GM12865 (cell line): Measurements from ENCODE around the gene RGS17.

Experiments used
- DNase-seq: peaks from one replicate; pipeline ENCODE4 v3.0.0; 2010; ENCODE audit warnings: low read depth
- H3K4me3 ChIP-seq: 2 replicates; pipeline ENCODE4 v1.5.1; 2011; ENCODE audit warnings: mild to moderate bottlenecking, low read depth, low read length, control low read depth
- TF ChIP-seq, protein P1 (sequence below): IDR thresholded peaks from 2 replicates; pipeline ENCODE4 v1.5.1; 2011; ENCODE audit warnings: low read length, control low read depth, low read depth, inconsistent platforms; ENCODE audit not compliant: insufficient read depth; ENCODE audit errors: missing control alignments

RGS17 gene

DNA sequence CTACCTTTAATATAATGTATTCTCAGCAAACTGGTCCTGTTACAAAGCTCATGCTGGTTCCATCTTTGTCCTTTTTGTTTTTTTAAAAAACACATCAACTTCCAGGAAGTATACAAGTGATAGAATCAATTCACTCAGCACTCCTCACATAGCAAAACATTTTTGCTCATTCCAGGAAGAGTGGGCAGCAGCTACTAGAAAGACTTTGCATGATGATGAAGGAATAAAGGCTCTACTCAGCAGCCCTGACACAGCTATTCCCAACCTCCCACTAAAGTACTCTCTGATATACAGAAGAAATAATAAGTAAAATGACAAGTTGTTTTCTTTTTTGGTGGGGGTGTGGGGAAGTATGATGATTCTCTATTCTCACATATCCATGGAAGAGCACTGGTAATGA is 61.2 kb downstream of the RGS17 start:
- DNase-seq: no peak
- no peak overlapping the region for H3K4me3 ChIP-seq
- TF ChIP-seq, protein P1, sequence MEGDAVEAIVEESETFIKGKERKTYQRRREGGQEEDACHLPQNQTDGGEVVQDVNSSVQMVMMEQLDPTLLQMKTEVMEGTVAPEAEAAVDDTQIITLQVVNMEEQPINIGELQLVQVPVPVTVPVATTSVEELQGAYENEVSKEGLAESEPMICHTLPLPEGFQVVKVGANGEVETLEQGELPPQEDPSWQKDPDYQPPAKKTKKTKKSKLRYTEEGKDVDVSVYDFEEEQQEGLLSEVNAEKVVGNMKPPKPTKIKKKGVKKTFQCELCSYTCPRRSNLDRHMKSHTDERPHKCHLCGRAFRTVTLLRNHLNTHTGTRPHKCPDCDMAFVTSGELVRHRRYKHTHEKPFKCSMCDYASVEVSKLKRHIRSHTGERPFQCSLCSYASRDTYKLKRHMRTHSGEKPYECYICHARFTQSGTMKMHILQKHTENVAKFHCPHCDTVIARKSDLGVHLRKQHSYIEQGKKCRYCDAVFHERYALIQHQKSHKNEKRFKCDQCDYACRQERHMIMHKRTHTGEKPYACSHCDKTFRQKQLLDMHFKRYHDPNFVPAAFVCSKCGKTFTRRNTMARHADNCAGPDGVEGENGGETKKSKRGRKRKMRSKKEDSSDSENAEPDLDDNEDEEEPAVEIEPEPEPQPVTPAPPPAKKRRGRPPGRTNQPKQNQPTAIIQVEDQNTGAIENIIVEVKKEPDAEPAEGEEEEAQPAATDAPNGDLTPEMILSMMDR: no peak

DNA sequence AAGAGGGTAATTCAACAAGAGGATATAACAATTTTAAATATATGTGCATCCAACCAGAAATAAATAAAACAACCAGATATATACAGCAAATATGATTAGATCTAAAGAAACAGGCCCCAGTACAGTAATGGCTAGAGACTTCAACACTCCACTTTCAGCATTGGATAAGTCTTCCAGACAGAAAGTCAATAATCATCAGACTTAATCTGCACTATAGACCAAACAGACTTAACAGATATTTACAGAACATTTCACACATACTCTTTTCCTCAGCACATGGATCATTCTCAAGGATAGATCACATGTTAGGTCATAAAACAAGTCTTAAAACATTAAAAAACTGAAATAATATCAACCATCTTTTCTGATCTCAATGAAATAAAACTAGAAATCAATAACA is 65.9 kb downstream of the RGS17 start:
- no peak overlapping the region for H3K4me3 ChIP-seq
- TF ChIP-seq, protein P1: no peak
- no peak for DNase-seq

DNA sequence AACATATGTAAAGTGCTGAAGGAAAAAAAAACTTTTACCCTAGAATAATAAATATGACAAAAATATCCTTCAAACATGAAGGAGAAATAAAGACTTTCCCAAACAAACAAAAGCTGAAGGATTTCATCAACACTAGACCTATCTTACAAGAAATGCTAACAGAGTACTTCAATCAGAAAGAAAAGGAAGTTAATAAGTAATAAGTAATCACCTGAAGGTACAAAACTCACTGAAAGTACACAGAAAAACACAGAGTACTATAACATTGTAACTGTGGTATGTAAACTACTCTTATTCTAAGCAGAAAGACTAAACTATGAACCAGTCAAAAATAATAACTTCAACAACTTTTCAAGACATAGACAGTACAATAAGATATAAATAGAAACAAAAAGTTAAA is 67.1 kb downstream of the RGS17 start:
- no peak overlapping the region for H3K4me3 ChIP-seq
- TF ChIP-seq, protein P1: no peak
- DNase-seq: no peak

DNA sequence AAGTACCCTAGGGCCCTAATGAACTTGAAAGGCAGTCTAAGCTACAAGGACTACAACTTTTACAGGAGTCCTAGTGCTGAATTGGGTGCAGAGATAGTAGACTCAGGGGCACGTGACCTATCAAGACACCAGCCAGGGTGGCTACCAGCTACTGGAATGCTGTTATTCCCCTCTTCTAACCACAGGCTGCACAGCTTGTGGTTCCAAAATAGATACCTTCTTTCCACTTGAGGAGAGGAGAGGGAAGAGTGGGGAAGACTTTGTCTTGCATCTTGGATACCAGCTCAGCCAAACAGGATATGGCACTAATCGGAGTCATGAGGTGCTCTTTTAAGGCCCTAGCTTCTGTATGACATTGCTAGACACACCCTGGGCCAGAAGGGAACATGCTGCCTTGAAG is 68.6 kb downstream of the RGS17 start:
- TF ChIP-seq, protein P1: no peak
- no peak for DNase-seq
- no peak overlapping the region for H3K4me3 ChIP-seq

DNA sequence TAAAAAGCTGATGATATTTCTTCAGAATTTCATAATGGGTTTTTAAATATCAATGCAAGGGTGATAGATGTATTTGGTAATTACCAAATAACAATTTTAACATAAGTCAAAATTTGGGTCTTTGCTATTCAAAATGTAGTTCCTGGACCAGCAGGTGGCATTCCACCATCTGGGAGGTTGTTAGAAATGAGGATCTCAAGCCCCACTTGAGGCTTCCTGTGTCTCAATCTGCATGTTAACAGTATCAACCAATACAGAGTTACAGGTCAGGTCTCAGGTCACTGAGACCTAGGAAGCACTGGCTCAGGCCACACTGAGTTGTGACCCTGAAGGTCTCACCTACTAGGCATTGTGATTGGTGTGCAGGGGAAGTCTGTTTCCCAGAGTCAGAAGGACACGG is 71.3 kb downstream of the RGS17 start:
- TF ChIP-seq, protein P1: no peak
- peak; percentile 10 for DNase-seq
- no peak overlapping the region for H3K4me3 ChIP-seq

DNA sequence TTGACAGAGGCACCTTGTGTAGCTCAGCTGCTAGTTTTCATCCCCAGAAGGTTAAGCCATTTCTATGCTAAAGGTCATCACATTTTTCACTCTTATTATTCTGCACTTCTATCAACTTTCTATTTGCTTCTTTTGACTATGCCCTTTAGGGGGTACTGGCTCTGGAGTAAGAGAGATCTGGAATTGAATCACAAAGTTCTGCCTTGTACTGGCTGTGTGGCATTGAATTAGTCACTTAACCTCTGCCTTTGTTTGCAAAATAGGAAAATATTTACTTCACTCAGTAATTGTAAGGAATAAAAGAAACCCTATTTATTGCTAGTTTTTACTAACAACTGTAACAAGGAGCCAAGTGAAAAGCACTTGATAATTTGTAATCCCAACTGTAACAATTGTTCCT is 71.8 kb downstream of the RGS17 start:
- no peak overlapping the region for H3K4me3 ChIP-seq
- no peak for DNase-seq
- TF ChIP-seq, protein P1: no peak

DNA sequence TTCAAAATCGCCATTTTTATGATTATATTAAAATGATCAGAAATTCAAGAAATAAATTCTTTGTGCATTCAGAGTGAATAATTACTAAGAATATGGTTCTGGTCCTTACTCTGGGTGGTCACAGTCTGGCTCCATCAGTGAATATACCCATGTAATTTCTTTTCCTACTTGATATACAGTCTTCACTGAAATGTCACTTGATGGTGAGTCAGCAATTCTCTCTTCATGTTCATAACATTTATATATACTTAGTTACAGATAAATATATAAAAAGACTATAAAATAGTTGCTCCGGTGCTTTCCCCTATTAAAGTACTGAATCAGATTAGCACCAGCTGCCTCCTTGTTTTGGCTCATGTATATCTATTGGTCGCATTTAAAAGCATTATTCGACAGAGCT is 72.2 kb downstream of the RGS17 start:
- TF ChIP-seq, protein P1: no peak
- no peak overlapping the region for H3K4me3 ChIP-seq
- no peak for DNase-seq
